WTC11 (cell line): ENCODE measurements around the gene BGN. TPM values are rescaled to one million over a fixed set of nuclear protein-coding genes. Genes with fewer than 3 reads are reported as not detected.
A peak's percentile ranks its signal among the peaks of the same experiment; 100 is the strongest.

Source experiments
- ATAC-seq: fragments of 200-7000 bp; cut with Tn5 transposase; 2 replicates; pipeline ENCODE4 v1.10.0; 2021; ENCODE audit warnings: mild to moderate bottlenecking, moderate library complexity
- CTCF ChIA-PET: fragments of 300-600 bp; sonication (Branson Sonifier 250); formaldehyde crosslinking; loops from one replicate; lab custom pipeline; 2021; ENCODE audit warnings: antibody characterized with exemption; lab: Charles Lee
- POLR2A ChIA-PET: fragments of 350-600 bp; sonication (Branson Sonifier 250); formaldehyde crosslinking; loops from one replicate; lab custom pipeline; 2021; ENCODE audit warnings: antibody characterized with exemption; lab: Charles Lee
- DNase-seq: peaks from one replicate; pipeline ENCODE4 v3.0.0; 2021; ENCODE audit warnings: low spot score
- H3K27ac Mint-ChIP-seq: 2 replicates; pipeline ENCODE4 v1.8.0; 2021; ENCODE audit warnings: mixed read lengths
- H3K27me3 Mint-ChIP-seq: 2 replicates; pipeline ENCODE4 v1.8.0; 2021; ENCODE audit warnings: low read depth, mild to moderate bottlenecking, moderate library complexity, mixed read lengths
- H3K36me3 Mint-ChIP-seq: 2 replicates; pipeline ENCODE4 v1.8.0; 2021; ENCODE audit warnings: mixed read lengths
- H3K4me1 Mint-ChIP-seq: 2 replicates; pipeline ENCODE4 v1.8.0; 2022; ENCODE audit warnings: mixed read lengths
- H3K4me3 Mint-ChIP-seq: 2 replicates; pipeline ENCODE4 v1.8.0; 2021; ENCODE audit warnings: mild to moderate bottlenecking, moderate library complexity, mixed read lengths
- H3K9me3 Mint-ChIP-seq: 2 replicates; pipeline ENCODE4 v1.8.0; 2021; ENCODE audit warnings: mixed read lengths
- GRHL2 ChIP-seq: fragments of 250-450 bp; sonication (Bioruptor Pico); IDR thresholded peaks from 2 replicates; pipeline ENCODE4 v1.8.0; 2022; ENCODE audit warnings: mild to moderate bottlenecking, moderate library complexity; ENCODE audit not compliant: insufficient replicate concordance, severe bottlenecking
- JUN ChIP-seq: sonication (generic); formaldehyde crosslinking; IDR thresholded peaks from 2 replicates; pipeline ENCODE4 v1.8.0; 2023; ENCODE audit warnings: mild to moderate bottlenecking, missing genetic modification reagents
- MYBL2 ChIP-seq: sonication (generic); formaldehyde crosslinking; IDR thresholded peaks from 2 replicates; pipeline ENCODE4 v1.8.1; 2023; ENCODE audit warnings: mild to moderate bottlenecking, moderate library complexity, missing genetic modification reagents
- SMAD4 ChIP-seq: sonication (generic); formaldehyde crosslinking; IDR thresholded peaks from 2 replicates; pipeline ENCODE4 v1.8.0; 2022; ENCODE audit warnings: mild to moderate bottlenecking, missing genetic modification reagents
- SP1 ChIP-seq: sonication (generic); formaldehyde crosslinking; conservative IDR thresholded peaks from 2 replicates; pipeline ENCODE4 v1.8.1; 2022; ENCODE audit warnings: missing genetic modification reagents
- TEAD4 ChIP-seq: sonication (generic); formaldehyde crosslinking; IDR thresholded peaks from 2 replicates; pipeline ENCODE4 v1.8.0; 2022; ENCODE audit warnings: mild to moderate bottlenecking, missing genetic modification reagents
- ZBTB21 ChIP-seq: sonication (generic); formaldehyde crosslinking; IDR thresholded peaks from 2 replicates; pipeline ENCODE4 v1.8.1; 2023; ENCODE audit warnings: mild to moderate bottlenecking, missing genetic modification reagents, borderline replicate concordance
- ZNF219 ChIP-seq: sonication (generic); formaldehyde crosslinking; IDR thresholded peaks from 2 replicates; pipeline ENCODE4 v1.8.0; 2023; ENCODE audit warnings: missing genetic modification reagents, mild to moderate bottlenecking, borderline replicate concordance
- ZNF423 ChIP-seq: fragments of 250-450 bp; sonication (Bioruptor Pico); IDR thresholded peaks from 2 replicates; pipeline ENCODE4 v2.1.2; 2022; ENCODE audit warnings: mild to moderate bottlenecking, moderate library complexity
- total RNA-seq: library from RNA; stranded (reverse); gene quantifications from 3 replicates; pipeline ENCODE4 v1.2.3, GENCODE V29; 2021
- TF ChIP-seq, protein P1 (sequence below): sonication (generic); formaldehyde crosslinking; IDR thresholded peaks from 2 replicates; pipeline ENCODE4 v1.8.0; 2022; ENCODE audit warnings: mild to moderate bottlenecking, missing genetic modification reagents
- TF ChIP-seq, protein P2 (sequence below): sonication (generic); formaldehyde crosslinking; IDR thresholded peaks from 2 replicates; pipeline ENCODE4 v1.8.1; 2022; ENCODE audit warnings: mild to moderate bottlenecking, moderate library complexity, missing genetic modification reagents
- TF ChIP-seq, protein P3 (sequence below): sonication (generic); formaldehyde crosslinking; conservative IDR thresholded peaks from 2 replicates; pipeline ENCODE4 v1.8.1; 2022; ENCODE audit warnings: mild to moderate bottlenecking, missing genetic modification reagents
- TF ChIP-seq, protein P4 (sequence below): sonication (generic); formaldehyde crosslinking; conservative IDR thresholded peaks from 2 replicates; pipeline ENCODE4 v1.8.1; 2023; ENCODE audit warnings: mild to moderate bottlenecking, low read depth, missing genetic modification reagents, moderate library complexity
- TF ChIP-seq, protein P5 (sequence below): sonication (generic); formaldehyde crosslinking; IDR thresholded peaks from 2 replicates; pipeline ENCODE4 v1.8.1; 2022; ENCODE audit warnings: missing genetic modification reagents, borderline replicate concordance
- TF ChIP-seq, protein P6 (sequence below): sonication (generic); formaldehyde crosslinking; IDR thresholded peaks from 2 replicates; pipeline ENCODE4 v1.8.1; 2022; ENCODE audit warnings: low read depth, missing genetic modification reagents, borderline replicate concordance

The BGN gene
- total RNA-seq, 1 experiment from 2014 or later: 1.8 TPM

DNA sequence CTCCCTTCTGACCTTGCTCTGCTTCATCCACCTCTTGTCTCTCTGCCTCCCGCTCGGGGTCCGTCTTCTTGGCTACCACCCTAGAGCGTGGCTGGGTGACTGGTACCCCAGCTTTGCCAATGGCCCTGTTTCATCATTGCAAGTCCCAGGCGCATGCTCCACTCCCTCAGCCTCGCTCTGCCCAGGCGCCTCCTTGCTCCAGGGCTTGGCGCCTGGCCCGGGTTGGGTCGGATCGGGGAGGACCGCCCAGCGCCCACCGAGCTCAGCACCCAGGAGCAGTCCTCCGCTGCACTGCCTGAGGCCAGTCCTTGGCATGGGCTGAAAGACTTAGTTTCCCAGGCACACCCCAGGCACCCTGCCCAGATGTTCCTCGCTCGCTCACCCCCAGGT is 577 bp downstream of the BGN start:
- no peak overlapping the region for H3K27ac Mint-ChIP-seq
- peaks cover 8% of the 10 kb centered on the region; the same call in 1 of the 2 replicates for H3K4me1 Mint-ChIP-seq
- no peaks in the 10 kb centered on the region for H3K36me3 Mint-ChIP-seq
- CTCF ChIA-PET: interaction anchor here (1.1 to 2.1 kb wide), 6 partner anchors 16 to 38 kb away, joined by 4 to 13 read pairs (median 4); partner anchors contain the start of gene HAUS7
- TF ChIP-seq, protein P1, sequence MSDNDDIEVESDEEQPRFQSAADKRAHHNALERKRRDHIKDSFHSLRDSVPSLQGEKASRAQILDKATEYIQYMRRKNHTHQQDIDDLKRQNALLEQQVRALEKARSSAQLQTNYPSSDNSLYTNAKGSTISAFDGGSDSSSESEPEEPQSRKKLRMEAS: no peak
- TF ChIP-seq, protein P2, sequence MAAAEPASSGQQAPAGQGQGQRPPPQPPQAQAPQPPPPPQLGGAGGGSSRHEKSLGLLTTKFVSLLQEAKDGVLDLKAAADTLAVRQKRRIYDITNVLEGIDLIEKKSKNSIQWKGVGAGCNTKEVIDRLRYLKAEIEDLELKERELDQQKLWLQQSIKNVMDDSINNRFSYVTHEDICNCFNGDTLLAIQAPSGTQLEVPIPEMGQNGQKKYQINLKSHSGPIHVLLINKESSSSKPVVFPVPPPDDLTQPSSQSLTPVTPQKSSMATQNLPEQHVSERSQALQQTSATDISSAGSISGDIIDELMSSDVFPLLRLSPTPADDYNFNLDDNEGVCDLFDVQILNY: no peak
- TF ChIP-seq, protein P3, sequence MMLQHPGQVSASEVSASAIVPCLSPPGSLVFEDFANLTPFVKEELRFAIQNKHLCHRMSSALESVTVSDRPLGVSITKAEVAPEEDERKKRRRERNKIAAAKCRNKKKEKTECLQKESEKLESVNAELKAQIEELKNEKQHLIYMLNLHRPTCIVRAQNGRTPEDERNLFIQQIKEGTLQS (CRISPR knock-in tag): no peak
- TF ChIP-seq SP1 (CRISPR knock-in tag) (no peak), ZNF219 (no peak), ZNF423 (CRISPR knock-in tag) (no peak)
- POLR2A ChIA-PET: no interaction called here
- no peak for ATAC-seq
- H3K9me3 Mint-ChIP-seq: no peaks in the 10 kb centered on the region
- peak overlapping the region; percentile 47 for H3K4me3 Mint-ChIP-seq
- no peak for DNase-seq
- H3K27me3 Mint-ChIP-seq: no peaks in the 10 kb centered on the region

DNA sequence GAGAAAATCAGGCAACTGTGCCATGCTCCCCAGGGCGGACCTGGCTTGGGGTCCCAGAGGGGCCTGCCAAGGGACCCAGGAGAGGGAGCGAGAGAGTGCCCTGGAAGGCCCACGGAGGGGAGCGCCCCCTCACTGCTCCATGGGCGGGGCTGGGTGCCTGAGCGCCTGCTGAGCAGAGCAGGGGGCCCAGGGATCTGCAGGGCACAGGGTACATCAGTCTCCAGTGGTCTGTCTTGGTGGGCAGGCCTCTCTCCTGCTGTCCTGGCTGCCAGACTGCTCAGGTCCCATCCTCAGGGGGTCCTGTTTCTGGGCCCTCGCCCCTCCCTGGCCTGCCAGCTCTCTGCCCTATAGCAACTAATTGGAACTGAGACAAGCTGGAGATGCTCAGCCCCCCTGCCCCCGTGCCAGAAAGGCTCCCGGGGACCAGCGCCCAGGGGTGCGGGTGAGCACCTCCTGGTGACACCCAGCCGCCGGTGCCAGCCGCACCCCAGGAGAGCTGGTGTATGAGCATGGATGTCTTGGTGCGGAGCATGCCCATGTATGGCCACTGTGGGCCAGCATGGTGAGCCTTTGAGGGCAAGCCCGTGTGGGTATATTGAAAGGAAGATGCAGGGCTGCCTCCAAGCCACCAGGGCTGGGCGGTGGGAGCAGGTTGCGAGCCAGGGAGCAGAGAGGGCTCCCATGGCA is 1.3 kb downstream of the BGN start:
- ATAC-seq: no peak
- POLR2A ChIA-PET: no interaction called here
- Mint-ChIP-seq H3K27ac (no peak overlapping the region), H3K9me3 (peaks cover 6% of the 10 kb centered on the region; the same call in 1 of the 2 replicates)
- TF ChIP-seq, protein P4, sequence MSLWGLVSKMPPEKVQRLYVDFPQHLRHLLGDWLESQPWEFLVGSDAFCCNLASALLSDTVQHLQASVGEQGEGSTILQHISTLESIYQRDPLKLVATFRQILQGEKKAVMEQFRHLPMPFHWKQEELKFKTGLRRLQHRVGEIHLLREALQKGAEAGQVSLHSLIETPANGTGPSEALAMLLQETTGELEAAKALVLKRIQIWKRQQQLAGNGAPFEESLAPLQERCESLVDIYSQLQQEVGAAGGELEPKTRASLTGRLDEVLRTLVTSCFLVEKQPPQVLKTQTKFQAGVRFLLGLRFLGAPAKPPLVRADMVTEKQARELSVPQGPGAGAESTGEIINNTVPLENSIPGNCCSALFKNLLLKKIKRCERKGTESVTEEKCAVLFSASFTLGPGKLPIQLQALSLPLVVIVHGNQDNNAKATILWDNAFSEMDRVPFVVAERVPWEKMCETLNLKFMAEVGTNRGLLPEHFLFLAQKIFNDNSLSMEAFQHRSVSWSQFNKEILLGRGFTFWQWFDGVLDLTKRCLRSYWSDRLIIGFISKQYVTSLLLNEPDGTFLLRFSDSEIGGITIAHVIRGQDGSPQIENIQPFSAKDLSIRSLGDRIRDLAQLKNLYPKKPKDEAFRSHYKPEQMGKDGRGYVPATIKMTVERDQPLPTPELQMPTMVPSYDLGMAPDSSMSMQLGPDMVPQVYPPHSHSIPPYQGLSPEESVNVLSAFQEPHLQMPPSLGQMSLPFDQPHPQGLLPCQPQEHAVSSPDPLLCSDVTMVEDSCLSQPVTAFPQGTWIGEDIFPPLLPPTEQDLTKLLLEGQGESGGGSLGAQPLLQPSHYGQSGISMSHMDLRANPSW (CRISPR knock-in tag): no peak
- TF ChIP-seq, all 79 proteins: peak for 0
- Mint-ChIP-seq H3K36me3 (no peaks in the 10 kb centered on the region), H3K27me3 (no peaks in the 10 kb centered on the region), H3K4me3 (no peak overlapping the region), H3K4me1 (peaks cover 8% of the 10 kb centered on the region; the same call in 1 of the 2 replicates)
- CTCF ChIA-PET: interaction anchor here (1.0 to 2.0 kb wide), 5 partner anchors 11 to 39 kb away, joined by 3 to 10 read pairs (median 5); no protein-coding TSS in a partner anchor
- no peak for DNase-seq

DNA sequence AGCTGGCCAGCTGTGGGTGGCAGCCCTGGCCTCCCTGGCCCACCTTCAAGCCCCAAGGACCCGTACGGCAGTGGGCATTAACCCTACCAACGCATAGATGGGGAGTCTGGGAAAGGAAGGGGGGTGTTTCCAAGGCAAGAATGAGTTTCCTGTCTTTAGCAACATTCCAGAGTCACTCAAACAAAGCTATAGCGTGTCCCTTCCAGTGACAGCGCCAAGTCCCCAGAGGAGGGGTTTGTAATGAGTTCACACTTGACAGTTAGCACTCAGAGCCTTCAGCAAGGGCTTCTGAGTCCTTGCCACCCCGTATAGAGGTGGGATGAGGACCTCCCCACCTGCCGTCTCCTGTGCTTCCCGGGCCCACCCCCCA is 1.8 kb downstream of the BGN start:
- ATAC-seq (no peak), DNase-seq (no peak)
- Mint-ChIP-seq H3K27ac (no peak overlapping the region), H3K9me3 (peaks cover 6% of the 10 kb centered on the region; the same call in 1 of the 2 replicates), H3K27me3 (no peaks in the 10 kb centered on the region), H3K4me3 (no peak overlapping the region), H3K36me3 (no peaks in the 10 kb centered on the region), H3K4me1 (peaks cover 6% of the 10 kb centered on the region; the same call in 1 of the 2 replicates)
- ChIA-PET POLR2A (no interaction called here), CTCF (interaction anchor here (1.0 to 2.0 kb wide), 3 partner anchors 11 to 39 kb away, joined by 3 to 8 read pairs (median 4); no protein-coding TSS in a partner anchor)
- TF ChIP-seq GRHL2 (no peak), SMAD4 (CRISPR knock-in tag) (no peak), MYBL2 (CRISPR knock-in tag) (no peak), ZBTB21 (CRISPR knock-in tag) (no peak), TEAD4 (CRISPR knock-in tag) (no peak), JUN (CRISPR knock-in tag) (no peak)
- TF ChIP-seq, protein P5, sequence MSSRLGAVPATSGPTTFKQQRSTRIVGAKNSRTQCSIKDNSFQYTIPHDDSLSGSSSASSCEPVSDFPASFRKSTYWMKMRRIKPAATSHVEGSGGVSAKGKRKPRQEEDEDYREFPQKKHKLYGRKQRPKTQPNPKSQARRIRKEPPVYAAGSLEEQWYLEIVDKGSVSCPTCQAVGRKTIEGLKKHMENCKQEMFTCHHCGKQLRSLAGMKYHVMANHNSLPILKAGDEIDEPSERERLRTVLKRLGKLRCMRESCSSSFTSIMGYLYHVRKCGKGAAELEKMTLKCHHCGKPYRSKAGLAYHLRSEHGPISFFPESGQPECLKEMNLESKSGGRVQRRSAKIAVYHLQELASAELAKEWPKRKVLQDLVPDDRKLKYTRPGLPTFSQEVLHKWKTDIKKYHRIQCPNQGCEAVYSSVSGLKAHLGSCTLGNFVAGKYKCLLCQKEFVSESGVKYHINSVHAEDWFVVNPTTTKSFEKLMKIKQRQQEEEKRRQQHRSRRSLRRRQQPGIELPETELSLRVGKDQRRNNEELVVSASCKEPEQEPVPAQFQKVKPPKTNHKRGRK (CRISPR knock-in tag): no peak
- TF ChIP-seq, protein P4 (CRISPR knock-in tag): no peak
- TF ChIP-seq, protein P6, sequence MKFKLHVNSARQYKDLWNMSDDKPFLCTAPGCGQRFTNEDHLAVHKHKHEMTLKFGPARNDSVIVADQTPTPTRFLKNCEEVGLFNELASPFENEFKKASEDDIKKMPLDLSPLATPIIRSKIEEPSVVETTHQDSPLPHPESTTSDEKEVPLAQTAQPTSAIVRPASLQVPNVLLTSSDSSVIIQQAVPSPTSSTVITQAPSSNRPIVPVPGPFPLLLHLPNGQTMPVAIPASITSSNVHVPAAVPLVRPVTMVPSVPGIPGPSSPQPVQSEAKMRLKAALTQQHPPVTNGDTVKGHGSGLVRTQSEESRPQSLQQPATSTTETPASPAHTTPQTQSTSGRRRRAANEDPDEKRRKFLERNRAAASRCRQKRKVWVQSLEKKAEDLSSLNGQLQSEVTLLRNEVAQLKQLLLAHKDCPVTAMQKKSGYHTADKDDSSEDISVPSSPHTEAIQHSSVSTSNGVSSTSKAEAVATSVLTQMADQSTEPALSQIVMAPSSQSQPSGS: no peak
